ENCODE data around the gene TAF1.

DNA sequence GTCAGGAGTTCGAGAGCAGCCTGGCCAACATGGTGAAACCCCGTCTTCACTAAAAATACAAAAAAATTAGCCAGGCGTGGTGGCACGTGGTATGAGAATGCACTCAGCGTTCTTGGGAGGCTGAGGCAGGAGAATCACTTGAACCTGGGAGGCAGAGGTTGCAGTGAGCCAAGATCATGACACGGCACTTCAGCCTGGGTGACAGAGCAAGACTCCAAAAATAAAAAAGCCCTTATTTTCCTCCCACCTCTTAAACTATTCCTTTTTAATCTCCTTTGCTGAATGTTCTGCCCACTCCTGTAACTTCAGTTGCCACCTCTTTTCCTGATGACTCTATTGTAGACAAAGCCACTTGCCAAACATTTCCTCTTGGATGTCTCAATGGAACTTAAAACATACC is 72.6 kb downstream of the TAF1 start:
- TF ChIP-seq, protein P1, sequence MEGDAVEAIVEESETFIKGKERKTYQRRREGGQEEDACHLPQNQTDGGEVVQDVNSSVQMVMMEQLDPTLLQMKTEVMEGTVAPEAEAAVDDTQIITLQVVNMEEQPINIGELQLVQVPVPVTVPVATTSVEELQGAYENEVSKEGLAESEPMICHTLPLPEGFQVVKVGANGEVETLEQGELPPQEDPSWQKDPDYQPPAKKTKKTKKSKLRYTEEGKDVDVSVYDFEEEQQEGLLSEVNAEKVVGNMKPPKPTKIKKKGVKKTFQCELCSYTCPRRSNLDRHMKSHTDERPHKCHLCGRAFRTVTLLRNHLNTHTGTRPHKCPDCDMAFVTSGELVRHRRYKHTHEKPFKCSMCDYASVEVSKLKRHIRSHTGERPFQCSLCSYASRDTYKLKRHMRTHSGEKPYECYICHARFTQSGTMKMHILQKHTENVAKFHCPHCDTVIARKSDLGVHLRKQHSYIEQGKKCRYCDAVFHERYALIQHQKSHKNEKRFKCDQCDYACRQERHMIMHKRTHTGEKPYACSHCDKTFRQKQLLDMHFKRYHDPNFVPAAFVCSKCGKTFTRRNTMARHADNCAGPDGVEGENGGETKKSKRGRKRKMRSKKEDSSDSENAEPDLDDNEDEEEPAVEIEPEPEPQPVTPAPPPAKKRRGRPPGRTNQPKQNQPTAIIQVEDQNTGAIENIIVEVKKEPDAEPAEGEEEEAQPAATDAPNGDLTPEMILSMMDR (conservative IDR thresholded peaks at IDR 0.05 in 1 of 2, IDR thresholded peaks at IDR 0.05 in 1 of 2; ENCODE audit: extremely low read depth in 1 of 2, insufficient read depth in 1 of 2, low read depth in 1 of 2, low read length in 2 of 2), result no peak
- no peak for TF ChIP-seq EZH2 (IDR thresholded peaks at IDR 0.05; ENCODE audit: borderline replicate concordance, low read length)
